ENCODE results near the gene CORIN. TPM values are rescaled to one million over a fixed set of nuclear protein-coding genes. Genes with fewer than 3 reads are reported as not detected.

CORIN gene
- total RNA-seq, 1 experiment from 2014 or later: not detected

GRCh38 chr4:47590325-47590724 is 247.5 kb downstream of the CORIN start:
- TF ChIP-seq CTCF (conservative IDR thresholded peaks at IDR 0.05; ENCODE audit: low read depth, low read length): no peak
- TF ChIP-seq EZH2 (IDR thresholded peaks at IDR 0.05; ENCODE audit: borderline replicate concordance, low read depth, low read length, poor library complexity, severe bottlenecking): no peak
- Histone ChIP-seq H3K4me3 (ENCODE audit: low read depth, low read length, poor library complexity, severe bottlenecking) (no peak overlapping the region), H3K36me3 (ENCODE audit: insufficient read depth, low read length, poor library complexity, severe bottlenecking) (no peaks in the 10 kb centered on the region), H3K27ac (ENCODE audit: low read depth, low read length, poor library complexity, severe bottlenecking) (no peak overlapping the region), H3K27me3 (replicated peaks; ENCODE audit: insufficient read depth, low read depth, low read length, poor library complexity) (no peaks in the 10 kb centered on the region), H3K9me3 (ENCODE audit: low read depth, low read length, poor library complexity, severe bottlenecking) (no peaks in the 10 kb centered on the region), H3K4me1 (ENCODE audit: insufficient read depth, low read length, poor library complexity, severe bottlenecking) (no peaks in the 10 kb centered on the region)
- CTCF ChIA-PET: no interaction called here
- intact Hi-C loops (cut with micrococcal nuclease; ENCODE audit: unreplicated experiment): no loop called here
- POLR2A ChIA-PET (ENCODE audit: low non-redundant PET): no interaction called here
- no peak for DNase-seq (ENCODE audit: low spot score)
- no TSS peak for BruUV-seq (replicated peaks)

GRCh38 chr4:47579235-47579634 is 258.6 kb downstream of the CORIN start:
- intact Hi-C loops (cut with micrococcal nuclease; ENCODE audit: unreplicated experiment): no loop called here
- CTCF ChIA-PET: no interaction called here

GRCh38 chr4:47577779-47578553 is 259.9 kb downstream of the CORIN start:
- H3K27me3 ChIP-seq (replicated peaks; ENCODE audit: insufficient read depth, low read depth, low read length, poor library complexity): no peaks in the 10 kb centered on the region
- H3K9me3 ChIP-seq (ENCODE audit: low read depth, low read length, poor library complexity, severe bottlenecking): no peaks in the 10 kb centered on the region
- DNase-seq (ENCODE audit: low spot score): no peak
- ChIA-PET POLR2A (ENCODE audit: low non-redundant PET) (no interaction called here), CTCF (no interaction called here)
- H3K4me3 ChIP-seq (ENCODE audit: low read depth, low read length, poor library complexity, severe bottlenecking): no peak overlapping the region
- TF ChIP-seq CTCF (conservative IDR thresholded peaks at IDR 0.05; ENCODE audit: low read depth, low read length): no peak
- no peak for TF ChIP-seq EZH2 (IDR thresholded peaks at IDR 0.05; ENCODE audit: borderline replicate concordance, low read depth, low read length, poor library complexity, severe bottlenecking)
- H3K27ac ChIP-seq (ENCODE audit: low read depth, low read length, poor library complexity, severe bottlenecking): no peak overlapping the region
- intact Hi-C loops (cut with micrococcal nuclease; ENCODE audit: unreplicated experiment): no loop called here
- no peaks in the 10 kb centered on the region for H3K4me1 ChIP-seq (ENCODE audit: insufficient read depth, low read length, poor library complexity, severe bottlenecking)
- no peaks in the 10 kb centered on the region for H3K36me3 ChIP-seq (ENCODE audit: insufficient read depth, low read length, poor library complexity, severe bottlenecking)
- no TSS peak for BruUV-seq (replicated peaks)

More at GRCh38 chr4:47579235-47579634, 258.6 kb downstream of the CORIN start:
- Histone ChIP-seq H3K36me3 (ENCODE audit: insufficient read depth, low read length, poor library complexity, severe bottlenecking) (no peaks in the 10 kb centered on the region), H3K27me3 (replicated peaks; ENCODE audit: insufficient read depth, low read depth, low read length, poor library complexity) (no peaks in the 10 kb centered on the region), H3K4me1 (ENCODE audit: insufficient read depth, low read length, poor library complexity, severe bottlenecking) (no peaks in the 10 kb centered on the region), H3K4me3 (ENCODE audit: low read depth, low read length, poor library complexity, severe bottlenecking) (no peak overlapping the region), H3K27ac (ENCODE audit: low read depth, low read length, poor library complexity, severe bottlenecking) (no peak overlapping the region), H3K9me3 (ENCODE audit: low read depth, low read length, poor library complexity, severe bottlenecking) (no peaks in the 10 kb centered on the region)
- no peak for TF ChIP-seq CTCF (conservative IDR thresholded peaks at IDR 0.05; ENCODE audit: low read depth, low read length)
- TF ChIP-seq EZH2 (IDR thresholded peaks at IDR 0.05; ENCODE audit: borderline replicate concordance, low read depth, low read length, poor library complexity, severe bottlenecking): no peak
- POLR2A ChIA-PET (ENCODE audit: low non-redundant PET): no interaction called here
- no peak for DNase-seq (ENCODE audit: low spot score)
- BruUV-seq (replicated peaks): no TSS peak

All from A673 (cell line).